Tibial nerve (tissue), 4 donors: ENCODE measurements around the gene LANCL2.

Experiments
- EP300 ChIP-seq, 2 donors: sonication (generic); formaldehyde crosslinking; IDR thresholded peaks; one replicate each; pipeline ENCODE4 v1.6.1; 2017; ENCODE audit warnings: antibody characterized with exemption in 2 of 2, mild to moderate bottlenecking in 1 of 2
- POLR2A ChIP-seq, 2 donors: fragments of 450-650 bp; IDR thresholded peaks; one replicate each; pipeline ENCODE4 v1.6.1; 2017; ENCODE audit warnings: antibody characterized with exemption in 2 of 2, mild to moderate bottlenecking in 2 of 2, moderate library complexity in 2 of 2
- TF ChIP-seq, protein P1 (sequence below), 5 experiments: fragments of 200-600 bp in 3 of 5; fragments of 450-650 bp in 2 of 5; sonication (generic) in 3 of 5; IDR thresholded peaks; one replicate each; pipeline ENCODE4 v1.5.1; 2016 to 2019; ENCODE audit warnings: antibody characterized with exemption in 5 of 5, mild to moderate bottlenecking in 3 of 5, moderate library complexity in 2 of 5

DNA sequence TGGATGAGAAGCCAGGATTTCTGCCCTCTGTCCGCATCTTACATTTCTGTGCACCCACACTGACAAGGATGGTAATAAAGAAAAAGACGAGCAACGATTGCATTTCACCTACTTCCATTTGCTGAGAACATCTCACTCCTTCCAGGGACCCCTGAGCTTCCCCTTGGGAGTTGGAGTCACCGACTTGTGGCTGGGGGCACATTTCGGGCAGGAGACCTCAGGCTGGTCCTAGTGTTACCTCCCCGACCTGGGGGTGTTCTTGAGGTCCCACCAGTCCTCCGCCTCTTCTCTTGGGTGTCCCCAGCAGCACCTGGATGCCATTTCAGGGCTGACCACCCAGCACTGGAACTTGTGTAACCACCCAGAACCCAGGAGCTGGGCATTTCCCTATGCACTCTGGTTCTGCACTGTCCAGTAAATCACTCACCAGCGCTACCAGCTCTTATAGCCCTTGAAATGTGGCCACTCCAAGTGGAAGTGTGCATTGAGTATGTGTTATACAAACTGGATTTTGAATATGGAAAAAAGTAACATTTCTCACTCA lies 84.9 kb downstream of the LANCL2 start:
- TF ChIP-seq, protein P1, sequence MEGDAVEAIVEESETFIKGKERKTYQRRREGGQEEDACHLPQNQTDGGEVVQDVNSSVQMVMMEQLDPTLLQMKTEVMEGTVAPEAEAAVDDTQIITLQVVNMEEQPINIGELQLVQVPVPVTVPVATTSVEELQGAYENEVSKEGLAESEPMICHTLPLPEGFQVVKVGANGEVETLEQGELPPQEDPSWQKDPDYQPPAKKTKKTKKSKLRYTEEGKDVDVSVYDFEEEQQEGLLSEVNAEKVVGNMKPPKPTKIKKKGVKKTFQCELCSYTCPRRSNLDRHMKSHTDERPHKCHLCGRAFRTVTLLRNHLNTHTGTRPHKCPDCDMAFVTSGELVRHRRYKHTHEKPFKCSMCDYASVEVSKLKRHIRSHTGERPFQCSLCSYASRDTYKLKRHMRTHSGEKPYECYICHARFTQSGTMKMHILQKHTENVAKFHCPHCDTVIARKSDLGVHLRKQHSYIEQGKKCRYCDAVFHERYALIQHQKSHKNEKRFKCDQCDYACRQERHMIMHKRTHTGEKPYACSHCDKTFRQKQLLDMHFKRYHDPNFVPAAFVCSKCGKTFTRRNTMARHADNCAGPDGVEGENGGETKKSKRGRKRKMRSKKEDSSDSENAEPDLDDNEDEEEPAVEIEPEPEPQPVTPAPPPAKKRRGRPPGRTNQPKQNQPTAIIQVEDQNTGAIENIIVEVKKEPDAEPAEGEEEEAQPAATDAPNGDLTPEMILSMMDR (IDR thresholded peaks at IDR 0.05) = no peak
- no peak for TF ChIP-seq POLR2A (IDR thresholded peaks at IDR 0.05)
- no peak for TF ChIP-seq EP300 (IDR thresholded peaks at IDR 0.05)
